ENCODE results near the gene GDNF.

The GDNF gene

GRCh38 chr5:37841203-37841602 is 1.4 kb upstream of the GDNF start:
- DNase-seq (ENCODE audit: low read depth, low spot score), result no peak
- ChIA-PET POLR2A (interaction anchor here (0.7 kb wide), 1 partner anchor 34 kb away, joined by 5 read pairs; no protein-coding TSS in a partner anchor), CTCF (interaction anchor here (0.6 to 1.9 kb wide), 5 partner anchors 8 to 428 kb away, joined by 3 to 20 read pairs (median 3); no protein-coding TSS in a partner anchor)
- TF ChIP-seq, protein P1, sequence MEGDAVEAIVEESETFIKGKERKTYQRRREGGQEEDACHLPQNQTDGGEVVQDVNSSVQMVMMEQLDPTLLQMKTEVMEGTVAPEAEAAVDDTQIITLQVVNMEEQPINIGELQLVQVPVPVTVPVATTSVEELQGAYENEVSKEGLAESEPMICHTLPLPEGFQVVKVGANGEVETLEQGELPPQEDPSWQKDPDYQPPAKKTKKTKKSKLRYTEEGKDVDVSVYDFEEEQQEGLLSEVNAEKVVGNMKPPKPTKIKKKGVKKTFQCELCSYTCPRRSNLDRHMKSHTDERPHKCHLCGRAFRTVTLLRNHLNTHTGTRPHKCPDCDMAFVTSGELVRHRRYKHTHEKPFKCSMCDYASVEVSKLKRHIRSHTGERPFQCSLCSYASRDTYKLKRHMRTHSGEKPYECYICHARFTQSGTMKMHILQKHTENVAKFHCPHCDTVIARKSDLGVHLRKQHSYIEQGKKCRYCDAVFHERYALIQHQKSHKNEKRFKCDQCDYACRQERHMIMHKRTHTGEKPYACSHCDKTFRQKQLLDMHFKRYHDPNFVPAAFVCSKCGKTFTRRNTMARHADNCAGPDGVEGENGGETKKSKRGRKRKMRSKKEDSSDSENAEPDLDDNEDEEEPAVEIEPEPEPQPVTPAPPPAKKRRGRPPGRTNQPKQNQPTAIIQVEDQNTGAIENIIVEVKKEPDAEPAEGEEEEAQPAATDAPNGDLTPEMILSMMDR (IDR thresholded peaks at IDR 0.05; ENCODE audit: insufficient read depth, low read length, missing control alignments), result no peak
- H3K4me3 ChIP-seq (ENCODE audit: low read depth, low read length), result no peak overlapping the region

DNA sequence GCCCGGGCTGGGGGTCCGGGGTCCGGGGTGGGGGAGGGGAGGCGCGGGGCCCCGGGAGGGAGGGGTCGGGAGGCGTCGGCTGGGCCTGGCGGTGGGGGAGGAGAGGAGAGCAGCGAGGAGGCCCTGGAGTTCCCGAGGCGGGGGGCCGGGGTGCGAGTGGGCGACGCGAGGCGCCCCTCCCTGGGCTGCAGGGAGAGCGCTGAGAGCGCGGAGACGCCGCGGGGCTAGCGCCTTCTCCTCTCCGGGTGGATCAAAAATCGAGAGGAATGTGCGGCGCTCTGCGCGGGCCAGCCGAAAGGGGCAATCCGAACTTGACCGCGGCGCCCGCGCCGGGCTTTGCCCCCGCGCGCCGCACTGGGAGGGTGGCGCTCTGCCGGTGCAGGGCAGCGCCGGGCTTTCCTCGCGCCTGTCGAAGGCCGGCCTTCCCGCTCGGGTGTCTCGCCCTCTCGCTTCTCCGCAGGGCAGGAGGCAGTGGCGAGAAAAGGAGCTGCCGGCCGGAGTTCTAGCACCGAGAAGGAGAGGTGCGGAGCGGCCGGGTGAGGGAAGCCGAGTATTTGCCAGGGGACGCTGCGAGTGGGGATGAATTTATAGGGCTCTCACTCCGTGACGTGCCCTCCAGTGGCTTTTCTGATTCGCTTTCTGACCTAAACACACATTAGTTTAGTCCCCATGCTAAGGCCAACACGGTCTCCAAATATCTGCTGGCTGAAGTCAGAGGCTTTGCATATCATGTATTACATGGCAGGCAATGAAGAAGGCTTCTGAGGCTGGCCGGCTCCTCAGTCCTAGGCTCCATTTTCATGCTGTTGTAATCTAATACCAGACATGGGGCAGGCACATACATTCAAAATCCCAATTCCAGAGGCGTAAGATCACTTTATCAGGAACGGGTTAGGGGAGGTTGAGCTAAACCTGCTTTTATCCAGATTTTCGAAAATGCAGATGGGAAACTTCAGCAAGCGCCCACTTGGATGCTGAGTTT is 503 bp upstream of the GDNF start:
- DNase-seq (ENCODE audit: low read depth, low spot score), result no peak
- TF ChIP-seq, protein P1 (IDR thresholded peaks at IDR 0.05; ENCODE audit: insufficient read depth, low read length, missing control alignments), result peak; percentile 27
- H3K4me3 ChIP-seq (ENCODE audit: low read depth, low read length), result peak overlapping the region; percentile 68
- POLR2A ChIA-PET, result interaction anchor here (0.7 to 2.4 kb wide), 5 partner anchors 8 to 352 kb away, joined by 4 to 10 read pairs (median 5); no protein-coding TSS in a partner anchor
- CTCF ChIA-PET, result interaction anchor here (1.1 to 2.4 kb wide), 6 partner anchors 9 to 427 kb away, joined by 3 to 36 read pairs (median 10); no protein-coding TSS in a partner anchor

DNA sequence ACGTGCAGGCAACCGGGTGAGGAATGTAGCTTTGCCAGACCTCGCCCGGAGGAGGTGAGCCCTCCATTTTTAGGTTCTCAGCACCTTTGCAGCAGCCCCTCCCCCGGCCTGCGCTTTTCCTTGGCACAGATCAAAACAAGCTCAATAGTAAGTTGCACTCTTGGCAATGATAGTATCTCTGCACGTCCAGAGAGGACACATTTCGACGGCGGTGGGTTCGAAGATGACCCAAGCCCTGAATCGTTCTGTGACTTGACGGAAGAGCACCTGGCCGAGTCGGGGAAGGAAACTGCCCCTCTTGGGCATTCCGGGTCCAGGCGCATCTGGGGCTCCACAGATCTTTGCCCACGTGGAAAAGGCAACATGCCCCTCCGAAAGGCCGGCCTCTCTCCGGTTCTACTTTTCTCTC is 904 bp downstream of the GDNF start:
- TF ChIP-seq, protein P1 (IDR thresholded peaks at IDR 0.05; ENCODE audit: insufficient read depth, low read length, missing control alignments), result no peak
- ChIA-PET POLR2A (interaction anchor here (0.8 to 2.4 kb wide), 9 partner anchors 9 to 460 kb away, joined by 3 to 10 read pairs (median 4); partner anchors contain the start of gene WDR70), CTCF (interaction anchor here (0.7 to 2.4 kb wide), 11 partner anchors 9 to 427 kb away, joined by 3 to 36 read pairs (median 4); no protein-coding TSS in a partner anchor)
- no peak for DNase-seq (ENCODE audit: low read depth, low spot score)
- peak overlapping the region; percentile 68 for H3K4me3 ChIP-seq (ENCODE audit: low read depth, low read length)

DNA sequence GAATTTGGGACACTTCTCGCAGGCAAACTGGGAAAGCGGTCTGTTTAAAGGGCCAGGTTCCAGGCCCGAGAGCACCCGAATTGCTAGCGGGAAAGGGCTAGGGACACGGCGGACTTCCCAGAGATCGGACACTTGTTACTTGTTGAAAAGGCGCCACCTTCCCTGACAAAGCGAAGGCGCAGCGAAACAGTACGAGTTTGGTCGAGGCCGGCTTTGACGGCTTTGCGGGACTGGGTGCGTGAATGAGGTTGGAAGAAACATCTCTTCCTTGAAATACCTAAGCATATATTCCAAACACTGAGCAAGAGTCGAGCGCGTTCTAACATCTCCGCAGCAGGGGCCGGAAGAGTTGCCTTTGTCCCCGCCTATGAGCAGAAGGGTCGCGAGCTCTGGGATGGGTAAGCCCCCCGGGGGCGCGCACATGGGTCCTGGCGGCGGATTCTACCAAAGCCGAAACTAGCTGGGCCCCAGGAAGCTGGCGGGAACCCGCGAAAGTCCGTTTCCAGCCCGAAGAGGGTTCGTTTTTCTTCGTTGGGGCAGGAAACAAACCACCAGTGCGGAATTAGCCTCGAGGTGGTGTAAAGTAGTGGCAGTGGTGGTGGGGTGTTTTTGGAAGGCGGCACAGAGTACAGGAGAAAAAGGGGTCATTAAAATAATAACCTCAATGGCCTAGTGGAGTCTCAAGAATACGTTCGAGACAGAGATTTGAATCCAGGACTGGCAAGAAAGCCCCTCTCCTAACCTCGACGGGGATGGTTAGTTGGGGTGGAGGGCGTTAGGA is 1.5 kb downstream of the GDNF start:
- POLR2A ChIA-PET, result interaction anchor here (0.8 to 2.4 kb wide), 9 partner anchors 10 to 459 kb away, joined by 3 to 10 read pairs (median 4); partner anchors contain the start of gene WDR70
- CTCF ChIA-PET, result interaction anchor here (0.7 to 2.4 kb wide), 11 partner anchors 9 to 426 kb away, joined by 3 to 36 read pairs (median 4); no protein-coding TSS in a partner anchor

GRCh38 chr5:37837414-37838032 is 2.3 kb downstream of the GDNF start:
- POLR2A ChIA-PET, result interaction anchor here (0.6 to 3.1 kb wide), 3 partner anchors 66 to 458 kb away, joined by 3 to 14 read pairs (median 3); partner anchors contain the start of gene WDR70
- H3K4me3 ChIP-seq (ENCODE audit: low read depth, low read length), result peak overlapping the region; percentile 68
- CTCF ChIA-PET, result interaction anchor here (0.6 to 6.2 kb wide), 23 partner anchors 11 to 426 kb away, joined by 3 to 77 read pairs (median 4); no protein-coding TSS in a partner anchor
- no peak for DNase-seq (ENCODE audit: low read depth, low spot score)
- TF ChIP-seq, protein P1 (IDR thresholded peaks at IDR 0.05; ENCODE audit: insufficient read depth, low read length, missing control alignments), result peak; percentile 88

More for the DNA sequence above, 1.5 kb downstream of the GDNF start:
- peak overlapping the region; percentile 68 for H3K4me3 ChIP-seq (ENCODE audit: low read depth, low read length)
- TF ChIP-seq, protein P1 (IDR thresholded peaks at IDR 0.05; ENCODE audit: insufficient read depth, low read length, missing control alignments), result peak; percentile 13
- no peak for DNase-seq (ENCODE audit: low read depth, low spot score)
